SH-SY5Y (cell line): ENCODE data around the gene LSAMP.

Experiments
- GATA2 ChIP-seq: IDR thresholded peaks from 2 replicates; pipeline ENCODE4 v1.6.1; 2011; ENCODE audit warnings: mild to moderate bottlenecking, low read depth, low read length
- GATA3 ChIP-seq: IDR thresholded peaks from 2 replicates; pipeline ENCODE4 v1.6.1; 2011; ENCODE audit warnings: low read depth, mild to moderate bottlenecking, low read length, moderate library complexity

DNA sequence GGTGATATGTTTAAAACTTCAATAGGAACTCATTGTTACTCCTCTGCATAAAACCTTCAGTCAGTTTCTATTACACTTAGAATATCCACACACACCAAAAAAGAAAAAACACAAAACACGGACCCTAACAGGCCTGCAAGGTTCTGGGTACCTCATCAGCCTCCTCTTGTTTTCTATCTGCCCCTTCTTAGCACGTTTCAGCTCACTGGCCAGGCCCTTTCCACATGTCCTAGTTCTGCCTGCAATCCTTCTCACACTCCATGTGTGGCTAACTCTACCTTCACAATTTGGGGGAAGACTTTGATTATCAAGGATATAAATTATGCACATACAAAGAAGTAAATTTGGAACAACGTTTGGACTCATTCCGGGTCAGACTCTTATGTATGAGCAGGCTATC lies 376.3 kb downstream of the LSAMP start:
- no peak for TF ChIP-seq GATA2
- no peak for TF ChIP-seq GATA3
